ENCODE data around the gene PLIN5.

The PLIN5 gene

DNA sequence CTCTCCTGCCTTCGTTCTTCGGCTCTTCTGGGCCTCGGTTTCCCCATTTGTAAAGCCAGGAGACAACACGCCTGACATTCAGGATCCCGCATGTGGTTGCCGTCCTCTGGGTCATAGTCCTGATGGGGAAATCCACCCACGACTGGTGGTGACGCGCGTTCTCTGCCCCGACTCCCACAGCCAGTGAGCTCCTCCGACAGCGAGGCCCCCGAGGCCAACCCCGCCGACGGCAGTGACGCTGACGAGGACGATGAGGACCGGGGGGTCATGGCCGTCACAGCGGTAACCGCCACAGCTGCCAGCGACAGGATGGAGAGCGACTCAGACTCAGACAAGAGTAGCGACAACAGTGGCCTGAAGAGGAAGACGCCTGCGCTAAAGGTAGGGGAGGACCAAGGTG lies 46.5 kb downstream of the PLIN5 start:
- DNase-seq (ENCODE audit: low read depth) = no peak

DNA sequence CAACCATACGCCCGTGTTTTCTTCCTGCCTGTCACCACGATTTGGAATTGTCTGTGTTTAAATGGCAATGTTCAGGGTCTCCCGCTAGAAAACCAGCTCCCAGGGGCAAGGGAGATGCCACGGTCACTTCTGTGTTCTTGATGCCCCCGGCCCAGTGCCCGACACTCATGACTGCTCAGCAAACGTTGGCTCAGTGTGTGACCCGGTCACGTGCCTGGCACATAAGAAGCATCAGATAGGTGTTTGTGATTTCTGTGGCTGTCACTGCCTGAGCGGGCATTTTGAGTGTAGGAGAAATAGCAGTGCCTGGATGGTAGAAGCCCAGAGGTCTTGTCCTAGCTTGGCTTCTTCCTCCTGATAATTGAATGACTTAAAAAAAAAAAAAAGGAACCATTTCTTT lies 47.5 kb downstream of the PLIN5 start:
- no peak for DNase-seq (ENCODE audit: low read depth)

DNA sequence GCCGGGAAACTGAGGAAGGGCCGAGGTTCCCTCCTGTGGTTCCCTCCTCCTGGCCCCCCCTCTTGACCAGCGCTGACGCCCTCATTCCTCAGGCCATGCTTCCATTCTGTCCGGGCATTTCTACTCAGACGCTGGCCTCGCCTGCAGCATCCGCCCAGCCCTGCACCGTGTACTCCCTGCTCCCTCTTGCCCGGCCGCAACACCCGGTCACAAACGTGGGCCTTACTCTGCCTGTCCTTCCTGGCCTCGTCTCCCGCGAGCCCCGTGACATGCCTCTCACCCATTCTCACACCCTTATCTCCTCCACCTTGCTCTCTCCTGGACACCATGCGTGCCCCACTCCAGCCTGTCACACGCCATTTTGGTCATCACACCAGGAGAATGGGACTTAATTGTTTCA lies 51.6 kb downstream of the PLIN5 start:
- DNase-seq (ENCODE audit: low read depth) = no peak

DNA sequence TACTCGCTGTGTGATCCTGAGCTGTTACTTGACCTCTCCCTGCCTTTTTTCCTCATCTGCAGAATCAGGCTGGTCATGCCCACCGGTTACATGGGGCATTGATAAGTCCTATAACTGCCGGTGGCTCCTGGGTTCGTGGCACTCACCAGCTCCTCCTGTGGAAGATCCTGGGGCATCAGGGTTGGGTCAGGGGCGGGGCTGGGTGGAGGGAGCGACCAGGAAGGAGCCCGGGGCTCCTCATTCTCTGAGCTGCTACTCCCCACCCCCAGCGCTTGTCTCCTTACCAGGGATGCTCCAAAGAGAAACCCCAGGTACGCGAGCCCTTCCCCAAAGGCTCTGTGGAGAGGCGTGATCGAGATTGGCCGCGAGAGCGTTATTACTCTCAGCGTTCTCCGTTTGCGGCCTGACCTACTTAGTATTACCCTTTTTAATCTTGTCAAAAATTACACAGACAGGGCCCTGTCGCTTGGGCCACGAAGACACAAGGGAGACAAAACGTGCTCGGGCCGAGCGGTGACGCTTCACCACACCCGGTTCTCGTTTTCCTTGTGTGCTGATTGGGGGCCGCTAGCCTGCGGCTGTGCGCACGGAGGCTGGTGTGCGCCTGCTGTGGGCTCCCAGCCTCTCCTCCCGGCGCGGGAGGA lies 52.2 kb downstream of the PLIN5 start:
- DNase-seq (ENCODE audit: low read depth) = no peak

DNA sequence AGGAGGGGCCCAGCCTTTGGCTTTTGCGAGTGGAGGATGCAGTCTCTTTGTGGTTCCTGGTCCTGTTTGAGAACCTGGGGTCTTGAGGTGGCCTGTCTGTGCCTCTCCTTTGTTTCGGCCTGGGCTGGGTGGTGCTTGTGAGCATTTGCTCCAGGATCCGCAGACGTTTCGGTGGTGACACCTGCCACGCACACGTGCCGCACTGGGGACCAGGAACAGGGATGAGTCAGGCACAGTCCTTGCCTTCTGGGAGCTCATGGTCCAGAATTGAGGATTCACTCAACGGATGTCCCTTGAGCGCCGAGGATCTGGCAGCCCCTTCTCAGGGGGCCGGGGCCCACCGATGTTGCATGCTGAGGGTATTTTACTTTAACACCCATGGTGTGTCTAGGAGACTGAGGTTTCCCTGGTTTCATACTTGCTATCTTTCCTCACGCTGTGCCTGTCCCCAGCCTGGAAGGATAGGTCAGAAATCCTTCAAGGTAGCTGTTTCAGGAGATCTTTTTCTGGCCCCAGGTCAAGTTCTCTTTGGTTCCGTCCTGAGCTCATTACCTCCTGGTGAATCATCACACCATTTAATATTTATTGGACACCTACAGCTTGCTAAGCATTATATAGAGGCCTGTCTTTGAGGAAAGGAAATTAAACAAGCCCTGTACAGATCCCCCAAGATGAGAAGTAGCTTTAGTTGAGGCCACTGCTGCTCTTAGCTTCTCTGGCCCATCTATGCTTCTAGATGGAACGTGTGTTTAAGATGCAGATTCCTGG lies 57.8 kb downstream of the PLIN5 start:
- no peak for DNase-seq (ENCODE audit: low read depth)

DNA sequence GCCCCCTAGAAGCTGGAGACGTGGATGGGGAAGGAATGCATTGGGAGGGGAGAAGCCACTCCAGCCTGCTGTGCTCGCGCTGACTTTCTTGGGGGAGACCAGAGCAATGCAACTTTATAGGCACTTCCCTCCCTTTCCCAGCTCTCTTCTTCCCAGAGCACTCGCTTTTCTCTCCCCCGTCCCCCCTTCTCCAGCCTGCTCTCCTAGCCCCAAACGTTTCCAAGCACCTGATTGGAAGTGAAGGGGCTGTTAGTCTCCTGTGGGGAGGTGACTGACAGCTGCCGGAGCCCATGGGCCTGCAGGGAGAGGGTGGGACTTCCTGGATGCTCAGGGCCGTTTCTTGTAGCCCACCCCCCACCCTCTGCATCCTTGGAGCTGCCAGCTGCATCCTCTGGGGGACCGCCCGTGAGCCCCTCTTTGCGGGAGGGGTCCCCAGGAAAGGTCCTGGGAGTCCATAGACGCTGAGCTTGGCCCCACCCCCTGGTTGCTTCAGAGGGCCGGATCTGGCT lies 60.5 kb downstream of the PLIN5 start:
- DNase-seq (ENCODE audit: low read depth) = no peak

DNA sequence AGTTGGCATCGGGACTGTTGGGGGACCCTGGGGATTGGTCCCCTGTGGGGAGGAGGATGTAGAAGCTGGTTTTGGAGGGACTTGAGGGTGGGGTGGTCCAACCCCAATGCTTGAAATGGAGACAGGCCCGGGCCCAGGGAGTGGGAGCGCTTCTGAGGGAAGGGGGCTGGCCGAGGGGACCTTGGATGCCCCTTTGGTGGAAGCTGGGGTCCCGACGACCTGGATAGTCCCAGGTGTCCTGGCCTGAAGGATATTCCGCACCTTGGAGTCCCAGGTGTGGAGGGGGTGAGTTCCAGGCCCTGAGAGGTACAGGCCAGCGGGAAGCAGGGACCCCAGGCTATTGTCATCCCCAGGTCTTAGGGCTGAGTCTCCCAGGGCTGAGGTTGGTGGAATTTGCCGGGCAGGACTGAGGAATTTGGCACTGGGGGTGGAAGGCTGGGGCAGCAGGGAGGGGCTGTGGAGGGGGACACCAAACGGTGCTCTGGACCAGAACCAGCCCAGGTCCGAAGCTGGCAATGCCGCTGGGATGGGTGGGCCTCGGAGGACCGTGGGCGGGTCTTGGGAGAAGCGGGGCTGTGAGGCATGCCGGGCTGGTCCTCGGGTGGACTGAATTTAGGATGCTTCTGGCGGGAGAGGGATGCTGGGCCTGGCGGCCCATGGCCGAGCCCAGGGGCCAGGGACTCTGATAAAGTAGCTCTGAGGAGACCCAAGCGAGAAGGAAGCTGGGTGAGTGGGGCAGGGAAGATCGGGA lies 61.1 kb downstream of the PLIN5 start:
- no peak for DNase-seq (ENCODE audit: low read depth)

DNA sequence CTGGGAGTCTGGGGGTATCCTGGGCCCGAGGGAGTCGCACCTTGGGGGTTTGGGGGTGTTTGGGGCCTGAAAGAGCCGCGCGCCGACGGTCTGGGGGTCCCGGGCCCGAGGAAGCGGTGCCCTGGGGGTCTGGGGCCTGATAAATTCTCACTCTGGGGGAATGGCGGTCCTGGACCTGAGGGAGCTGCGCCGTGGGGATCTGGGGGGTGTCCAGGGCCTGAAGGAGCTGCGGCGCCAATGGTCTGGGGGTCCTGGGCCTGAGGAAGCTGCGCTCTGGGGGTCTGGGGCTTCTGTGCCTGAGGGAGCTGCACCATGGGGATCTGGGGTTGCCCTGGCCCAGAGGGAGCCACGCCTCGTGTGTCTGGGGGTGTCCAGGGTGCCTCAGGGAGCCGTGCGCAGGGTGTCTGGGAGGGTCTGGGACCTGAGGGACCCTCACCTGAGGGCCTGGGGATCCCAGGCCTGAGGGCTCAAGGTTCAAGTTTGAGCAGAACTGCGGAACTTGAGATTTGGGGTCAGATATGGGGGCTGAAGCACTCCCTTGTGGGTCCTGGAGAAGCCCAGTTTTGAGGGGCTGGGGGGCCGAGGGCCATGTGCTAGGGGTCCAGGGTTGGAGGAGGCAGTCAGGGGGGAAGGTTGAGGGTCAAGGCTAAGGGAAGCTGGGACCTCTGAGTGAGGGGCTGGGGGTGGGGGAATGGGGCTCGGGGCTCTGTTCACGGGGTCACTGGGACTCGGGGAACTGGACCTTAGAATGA lies 61.8 kb downstream of the PLIN5 start:
- no peak for DNase-seq (ENCODE audit: low read depth)
